GM12873 (cell line): ENCODE data around the gene NOD1.

ENCODE experiments used
- TF ChIP-seq, protein P1 (sequence below): IDR thresholded peaks from 2 replicates; pipeline ENCODE4 v1.5.1; 2012; ENCODE audit warnings: low read depth, mild to moderate bottlenecking, moderate library complexity, low read length, control low read depth; ENCODE audit not compliant: insufficient read depth; ENCODE audit errors: missing control alignments

NOD1 gene

DNA sequence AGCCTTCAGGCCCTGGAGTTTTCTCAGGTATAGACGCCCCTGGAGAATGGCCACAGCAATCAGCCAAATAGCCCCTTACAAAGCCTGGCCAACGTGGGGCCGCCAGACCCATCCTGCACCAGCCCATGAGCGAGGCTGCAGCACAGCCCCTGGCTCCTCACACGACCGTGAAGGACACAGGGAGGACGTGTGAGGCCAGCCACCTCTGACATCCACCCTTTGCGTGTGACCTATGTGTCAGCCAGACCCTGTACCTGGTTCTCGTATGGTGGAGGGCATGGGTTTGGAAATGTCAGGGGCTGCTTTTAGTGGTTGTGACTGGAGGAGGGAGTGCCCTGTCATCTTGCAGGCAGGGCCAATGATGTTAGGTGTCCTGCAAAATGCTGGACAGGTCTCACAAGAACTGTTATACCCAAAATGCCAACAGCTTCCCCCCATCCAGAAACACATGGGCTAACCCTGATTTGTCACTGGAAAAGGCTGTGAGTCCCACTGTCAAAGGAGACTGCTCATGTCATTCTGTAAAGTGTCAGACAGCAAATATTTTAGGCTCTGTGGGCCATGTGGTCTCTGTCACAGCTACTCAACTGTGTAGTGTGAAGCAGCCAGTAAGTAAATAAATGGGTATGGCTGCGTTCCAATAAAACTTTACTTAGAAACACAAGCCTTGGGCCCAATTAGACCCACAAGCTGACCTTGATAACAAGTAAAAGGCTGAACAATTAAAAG is 30.0 kb downstream of the NOD1 start:
- TF ChIP-seq, protein P1, sequence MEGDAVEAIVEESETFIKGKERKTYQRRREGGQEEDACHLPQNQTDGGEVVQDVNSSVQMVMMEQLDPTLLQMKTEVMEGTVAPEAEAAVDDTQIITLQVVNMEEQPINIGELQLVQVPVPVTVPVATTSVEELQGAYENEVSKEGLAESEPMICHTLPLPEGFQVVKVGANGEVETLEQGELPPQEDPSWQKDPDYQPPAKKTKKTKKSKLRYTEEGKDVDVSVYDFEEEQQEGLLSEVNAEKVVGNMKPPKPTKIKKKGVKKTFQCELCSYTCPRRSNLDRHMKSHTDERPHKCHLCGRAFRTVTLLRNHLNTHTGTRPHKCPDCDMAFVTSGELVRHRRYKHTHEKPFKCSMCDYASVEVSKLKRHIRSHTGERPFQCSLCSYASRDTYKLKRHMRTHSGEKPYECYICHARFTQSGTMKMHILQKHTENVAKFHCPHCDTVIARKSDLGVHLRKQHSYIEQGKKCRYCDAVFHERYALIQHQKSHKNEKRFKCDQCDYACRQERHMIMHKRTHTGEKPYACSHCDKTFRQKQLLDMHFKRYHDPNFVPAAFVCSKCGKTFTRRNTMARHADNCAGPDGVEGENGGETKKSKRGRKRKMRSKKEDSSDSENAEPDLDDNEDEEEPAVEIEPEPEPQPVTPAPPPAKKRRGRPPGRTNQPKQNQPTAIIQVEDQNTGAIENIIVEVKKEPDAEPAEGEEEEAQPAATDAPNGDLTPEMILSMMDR = no peak

DNA sequence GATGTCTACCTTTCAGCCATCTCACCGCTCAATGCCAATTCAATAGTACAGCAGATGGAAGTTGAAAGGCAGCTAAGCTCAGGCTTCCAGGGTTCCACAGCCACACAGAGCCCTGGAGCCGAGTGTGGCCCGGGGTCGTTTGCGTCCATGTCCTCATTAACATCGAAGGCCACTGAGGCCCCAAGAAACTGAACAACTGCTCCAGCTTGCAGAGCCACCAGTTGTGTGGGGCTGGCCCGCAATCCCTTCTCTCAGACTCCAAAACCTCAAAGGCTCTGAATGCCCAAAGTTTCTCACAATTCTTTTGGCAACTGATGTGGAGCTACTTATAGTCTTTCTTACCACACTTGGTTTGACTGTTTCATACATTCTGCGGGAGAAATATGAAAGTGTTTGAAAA is 31.1 kb downstream of the NOD1 start:
- TF ChIP-seq, protein P1 = no peak

DNA sequence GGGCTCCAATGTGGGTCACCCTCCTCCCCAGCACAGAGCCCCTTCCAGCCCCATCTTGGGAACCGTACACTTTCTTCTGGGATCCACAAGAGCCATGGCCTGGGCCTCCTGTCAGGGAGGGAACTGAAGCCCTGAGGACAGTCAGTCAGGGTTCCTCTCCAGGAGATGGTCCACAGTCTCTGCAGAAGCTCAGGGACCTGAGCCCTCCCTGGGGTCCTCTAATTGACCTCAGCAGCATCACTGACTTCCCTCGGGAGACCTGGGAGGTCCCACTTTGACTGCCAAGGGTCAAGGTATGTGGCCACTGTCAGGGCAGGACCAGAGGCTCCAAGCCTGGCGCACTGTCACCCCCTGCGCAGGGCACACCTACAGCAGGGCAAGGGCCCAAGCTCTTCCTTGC is 32.3 kb downstream of the NOD1 start:
- TF ChIP-seq, protein P1 = no peak

DNA sequence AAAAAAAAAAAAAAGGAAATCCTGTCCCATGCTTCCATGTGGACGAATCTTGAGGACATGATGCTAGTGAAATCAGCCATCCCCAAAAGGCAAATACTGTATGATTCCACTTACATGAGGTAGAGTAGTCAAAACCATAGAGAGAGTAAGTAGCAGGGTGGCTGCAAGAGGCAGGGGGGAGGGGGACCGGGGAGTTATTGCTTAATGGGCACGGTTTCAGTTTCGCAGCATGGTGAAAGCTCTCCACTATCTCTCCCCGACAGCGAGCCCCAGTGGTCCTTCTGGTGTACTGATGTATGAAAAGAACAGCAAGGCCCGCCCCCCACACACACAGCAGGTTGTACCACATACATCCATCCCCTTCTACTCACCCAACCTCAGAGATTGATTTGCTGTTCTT is 32.8 kb downstream of the NOD1 start:
- TF ChIP-seq, protein P1 = peak; percentile 80

DNA sequence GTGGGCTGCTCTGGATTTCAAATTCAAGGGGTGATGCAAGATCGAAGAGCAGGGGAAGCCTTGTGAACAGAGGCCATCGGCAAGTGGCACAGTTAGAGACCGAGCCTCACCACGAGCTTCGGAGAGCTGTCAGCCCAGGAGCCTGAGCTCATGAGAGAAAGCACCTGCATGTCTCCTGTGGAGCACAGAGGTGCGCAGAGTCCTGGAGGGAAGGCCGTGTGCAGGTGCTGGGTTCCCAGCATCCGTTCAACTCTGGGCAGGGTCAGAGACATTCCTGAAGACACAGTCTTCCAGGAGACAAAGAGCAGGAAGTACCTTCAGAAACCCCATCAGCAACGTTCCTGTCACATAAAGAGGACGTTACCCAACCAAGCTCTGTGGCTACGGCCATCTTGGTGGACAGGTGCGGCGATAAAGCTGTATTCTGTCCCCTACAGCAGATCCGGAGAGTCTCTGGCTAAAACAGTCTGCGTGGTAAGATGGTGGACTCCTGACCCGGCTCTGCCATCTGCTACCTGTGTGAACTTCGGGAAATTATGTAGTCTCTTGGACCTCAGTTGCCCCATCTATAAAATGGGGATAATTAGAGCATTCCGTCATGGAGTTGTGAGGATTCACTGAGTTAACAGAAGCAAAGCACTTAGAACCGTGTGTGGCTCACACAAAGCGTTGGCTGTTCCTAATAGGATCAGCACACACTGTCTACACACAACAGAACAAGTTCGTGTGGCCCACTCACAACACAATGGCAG is 40.6 kb downstream of the NOD1 start:
- TF ChIP-seq, protein P1 = no peak

DNA sequence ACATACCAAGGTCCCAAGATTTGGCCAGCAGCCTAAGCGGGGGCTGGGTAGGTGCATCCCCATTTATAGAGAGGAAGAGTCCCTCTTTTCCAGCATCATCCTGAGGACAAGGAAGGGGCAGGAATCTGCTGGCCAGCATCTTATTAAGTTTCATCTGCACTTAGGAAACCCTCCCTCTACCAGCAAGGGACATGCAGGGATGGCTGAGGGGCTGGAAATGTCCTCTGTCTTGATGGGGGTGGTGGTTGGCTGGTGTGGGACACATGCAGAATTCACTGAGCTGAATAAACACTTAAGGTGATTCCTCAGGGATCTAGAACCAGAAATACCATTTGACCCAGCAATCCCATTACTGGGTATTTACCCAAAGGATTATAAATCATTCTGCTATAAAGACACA is 42.1 kb downstream of the NOD1 start:
- TF ChIP-seq, protein P1 = no peak

DNA sequence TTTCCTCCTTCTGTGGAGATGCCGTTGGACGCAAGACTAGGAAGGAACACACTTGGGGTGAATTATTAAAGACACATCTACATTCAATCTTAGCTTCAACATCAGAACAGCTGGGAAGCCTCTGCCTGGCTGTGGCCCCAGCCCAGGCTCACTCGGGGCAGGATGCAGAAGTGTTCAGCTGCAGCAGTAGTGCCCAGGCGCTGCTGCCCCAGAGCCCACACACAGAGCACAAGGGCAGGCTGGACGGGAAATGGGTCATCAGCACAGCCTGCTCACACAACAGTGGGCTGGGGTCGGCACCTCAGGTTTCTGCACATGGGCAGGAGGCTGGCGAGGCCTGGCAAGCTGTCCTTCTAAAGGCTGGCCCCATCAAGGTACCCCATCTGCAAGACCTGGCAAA is 42.5 kb downstream of the NOD1 start:
- TF ChIP-seq, protein P1 = no peak
